Esophagus muscularis mucosa (tissue), 4 donors: ENCODE measurements around the gene ART5. TPM values are rescaled to one million over a fixed set of nuclear protein-coding genes. Genes with fewer than 3 reads are reported as not detected.

Experiments used
- DNase-seq: peaks from one replicate; pipeline ENCODE4 v3.0.0-alpha.2; 2017; ENCODE audit errors: extremely low spot score
- H3K27ac ChIP-seq, 4 donors: fragments of 200-600 bp; sonication (generic); replicated peaks in 1 of 4; 1 replicate in 3 of 4; 2 replicates in 1 of 4; pipeline ENCODE4 v1.5.1; 2016 to 2019; ENCODE audit warnings: mild to moderate bottlenecking in 1 of 4
- H3K27me3 ChIP-seq, 4 donors: fragments of 200-600 bp; sonication (generic); one replicate each; pipeline versions ENCODE4 v1.5.1 to v1.6.0; 2016 to 2019
- H3K36me3 ChIP-seq, 4 donors: fragments of 200-600 bp; sonication (generic); one replicate each; pipeline ENCODE4 v1.5.1; 2016 to 2019
- H3K4me1 ChIP-seq, 4 donors: fragments of 200-600 bp; sonication (generic); one replicate each; pipeline ENCODE4 v1.5.1; 2016 to 2019
- H3K4me3 ChIP-seq, 4 donors: fragments of 200-600 bp; sonication (generic); 1 replicate in 2 of 4; 2 replicates in 2 of 4; pipeline ENCODE4 v1.5.1; 2016 to 2019; ENCODE audit warnings: mild to moderate bottlenecking in 4 of 4, moderate library complexity in 1 of 4
- H3K9me3 ChIP-seq, 4 donors: fragments of 200-600 bp; sonication (generic); 1 replicate in 3 of 4; 2 replicates in 1 of 4; pipeline ENCODE4 v1.5.1; 2016 to 2019
- CTCF ChIP-seq, 3 experiments: fragments of 200-600 bp in 2 of 3; fragments of 450-650 bp in 1 of 3; sonication (generic) in 2 of 3; IDR thresholded peaks; one replicate each; pipeline ENCODE4 v1.5.1; 2017 to 2019; ENCODE audit warnings: antibody characterized with exemption in 3 of 3, mild to moderate bottlenecking in 2 of 3, moderate library complexity in 1 of 3
- EP300 ChIP-seq: sonication (generic); formaldehyde crosslinking; IDR thresholded peaks from one replicate; pipeline ENCODE4 v1.6.1; 2017; ENCODE audit warnings: antibody characterized with exemption
- POLR2A ChIP-seq: fragments of 450-650 bp; IDR thresholded peaks from one replicate; pipeline ENCODE4 v1.6.1; 2017; ENCODE audit warnings: antibody characterized with exemption, moderate library complexity, mild to moderate bottlenecking, low read depth
- POLR2AphosphoS5 ChIP-seq, 2 donors: sonication (generic); formaldehyde crosslinking; IDR thresholded peaks; one replicate each; pipeline ENCODE4 v1.6.1; 2017; ENCODE audit warnings: antibody characterized with exemption in 2 of 2
- WGBS: methylation state at CpG from one replicate; pipeline ENCODE4 v1.1.5; 2018; 5-methylcytosine and 5-hydroxymethylcytosine counted together
- intact Hi-C: fragments of 100-400 bp; cut with DNase I; formaldehyde crosslinking; loops from one replicate; pipeline ENCODE4 v1.15.1; 2023
- total RNA-seq, 4 donors: library from RNA; depleted of rRNA; stranded (reverse); fragments of >200 nt; gene quantifications; one replicate each; pipeline versions ENCODE4 v1.1.0 to v1.2.1, GENCODE V29; 2016

The ART5 gene
- total RNA-seq, 4 donors from 2014 or later = 0.57 to 0.66 (median 0.65) TPM; not detected in 1

GRCh38 chr11:3637201-3637600 is 4.6 kb downstream of the ART5 start:
- WGBS = 96% methylated on average over 7 of the region's 13 CpGs
- H3K36me3 ChIP-seq = no peaks in the 10 kb centered on the region
- peaks cover 0 to 9% (median 5%) of the 10 kb centered on the region in 4 donors for H3K4me1 ChIP-seq
- no peak overlapping the region for H3K27ac ChIP-seq
- no peaks in the 10 kb centered on the region for H3K9me3 ChIP-seq
- intact Hi-C loops = no loop called here
- TF ChIP-seq POLR2A (no peak), EP300 (no peak), CTCF (IDR thresholded peaks at IDR 0.05) (no peak), POLR2AphosphoS5 (IDR thresholded peaks at IDR 0.05) (no peak)
- peaks cover 0 to under 1% (median 0%) of the 10 kb centered on the region in 4 donors for H3K27me3 ChIP-seq
- H3K4me3 ChIP-seq = no peak overlapping the region
- DNase-seq = no peak

GRCh38 chr11:3635641-3636375 is 6.0 kb downstream of the ART5 start:
- H3K27me3 ChIP-seq = no peaks in the 10 kb centered on the region
- no peak for DNase-seq
- H3K27ac ChIP-seq = no peak overlapping the region
- H3K9me3 ChIP-seq = no peaks in the 10 kb centered on the region
- 93% methylated on average over 15 of the region's 15 CpGs for WGBS
- H3K36me3 ChIP-seq = no peaks in the 10 kb centered on the region
- no peaks in the 10 kb centered on the region for H3K4me1 ChIP-seq
- intact Hi-C loops = no loop called here
- H3K4me3 ChIP-seq = no peak overlapping the region
- TF ChIP-seq POLR2AphosphoS5 (IDR thresholded peaks at IDR 0.05) = no peak
- no peak for TF ChIP-seq EP300
- no peak for TF ChIP-seq CTCF (IDR thresholded peaks at IDR 0.05)
- no peak for TF ChIP-seq POLR2A

GRCh38 chr11:3632070-3632660 is 9.6 kb downstream of the ART5 start:
- no peak overlapping the region for H3K4me3 ChIP-seq
- no peaks in the 10 kb centered on the region for H3K36me3 ChIP-seq
- H3K4me1 ChIP-seq = no peaks in the 10 kb centered on the region
- TF ChIP-seq POLR2AphosphoS5 (IDR thresholded peaks at IDR 0.05) = no peak
- TF ChIP-seq POLR2A = no peak
- H3K27ac ChIP-seq = no peak overlapping the region
- DNase-seq = no peak
- intact Hi-C loops = no loop called here
- 98% methylated on average over 5 of the region's 5 CpGs for WGBS
- H3K9me3 ChIP-seq = no peaks in the 10 kb centered on the region
- no peaks in the 10 kb centered on the region for H3K27me3 ChIP-seq

GRCh38 chr11:3631331-3631730 is 10.5 kb downstream of the ART5 start:
- Histone ChIP-seq H3K27me3 (no peaks in the 10 kb centered on the region), H3K4me3 (no peak overlapping the region), H3K36me3 (no peaks in the 10 kb centered on the region), H3K27ac (no peak overlapping the region), H3K4me1 (no peaks in the 10 kb centered on the region), H3K9me3 (no peaks in the 10 kb centered on the region)
- 86% methylated on average over 4 of the region's 4 CpGs for WGBS
- DNase-seq = no peak
- TF ChIP-seq POLR2AphosphoS5 (IDR thresholded peaks at IDR 0.05) = no peak
- intact Hi-C loops = no loop called here

GRCh38 chr11:3627291-3627690 is 14.5 kb downstream of the ART5 start:
- no peaks in the 10 kb centered on the region for H3K36me3 ChIP-seq
- WGBS = 100% methylated on average over 1 of the region's 1 CpG
- H3K27me3 ChIP-seq = no peaks in the 10 kb centered on the region
- DNase-seq = no peak
- no peaks in the 10 kb centered on the region for H3K9me3 ChIP-seq
- no peak overlapping the region for H3K4me3 ChIP-seq
- TF ChIP-seq POLR2AphosphoS5 (IDR thresholded peaks at IDR 0.05) (no peak), EP300 (no peak), POLR2A (no peak), CTCF (IDR thresholded peaks at IDR 0.05) (no peak)
- H3K27ac ChIP-seq = no peak overlapping the region
- intact Hi-C loops = no loop called here
- no peaks in the 10 kb centered on the region for H3K4me1 ChIP-seq
